NT2/D1 (cell line): ENCODE data around the gene RTEL1.
"Not testable (repeated sequence)": the region's sequence is repeated elsewhere in the genome, so short reads cannot be mapped to it uniquely, and the experiment has no call there.

ENCODE experiments used
- SUZ12 ChIP-seq: IDR thresholded peaks from 2 replicates; pipeline ENCODE4 v1.6.1; 2011; ENCODE audit not compliant: insufficient read length, insufficient read depth; ENCODE audit errors: extremely low read depth
- YY1 ChIP-seq: IDR thresholded peaks from 2 replicates; pipeline ENCODE4 v1.6.1; 2011; ENCODE audit not compliant: insufficient read length, insufficient read depth
- ZNF274 ChIP-seq: IDR thresholded peaks from 2 replicates; pipeline ENCODE4 v1.6.1; 2011; ENCODE audit warnings: mild to moderate bottlenecking, low read depth, low read length

DNA sequence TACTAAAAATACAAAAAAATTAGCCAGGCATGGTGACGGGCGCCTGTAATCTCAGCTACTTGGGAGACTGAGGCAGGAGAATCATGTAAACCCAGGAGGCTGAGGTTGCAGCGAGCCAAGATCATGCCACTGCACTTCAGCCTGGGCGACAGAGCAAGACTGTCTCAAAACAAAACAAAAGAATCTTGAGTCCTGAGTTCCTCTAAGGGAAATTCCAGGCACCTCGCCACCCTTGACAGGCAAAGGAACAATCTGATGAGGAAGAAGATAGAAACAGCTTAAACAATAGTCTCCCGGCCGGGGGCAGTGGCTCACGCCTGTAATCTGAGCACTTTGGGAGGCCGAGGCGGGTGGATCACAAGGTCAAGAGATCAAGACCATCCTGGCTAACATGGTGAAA is 26.7 kb upstream of the RTEL1 start:
- not testable (repeated sequence) for TF ChIP-seq YY1, ZNF274, SUZ12
